ENCODE results near the gene HSPB6.

HSPB6 gene

DNA sequence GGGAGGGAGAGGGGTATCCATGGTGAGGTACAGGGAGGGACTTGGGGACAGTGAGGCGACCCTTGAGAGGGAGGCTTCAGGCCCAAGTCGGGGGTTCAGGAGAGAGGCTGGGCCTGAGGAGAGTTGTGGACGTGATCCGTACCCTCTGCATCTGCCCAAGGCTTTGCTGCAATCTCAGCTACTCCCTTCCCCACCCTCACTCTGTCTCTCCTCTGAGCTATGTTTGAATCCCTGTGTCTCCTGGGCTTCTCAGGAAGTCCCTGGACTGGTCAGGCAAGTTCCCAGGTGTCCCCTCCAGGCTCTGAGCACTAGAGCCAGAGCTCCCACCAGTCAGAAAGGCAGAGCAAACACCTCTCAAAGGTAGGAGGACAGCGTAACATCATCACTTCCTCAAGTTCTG, 6.7 kb downstream of the HSPB6 start:
- Mint-ChIP-seq H3K36me3 (ENCODE audit: low read depth) (peaks cover 51% of the 10 kb centered on the region), H3K9me3 (no peaks in the 10 kb centered on the region), H3K27me3 (peaks cover 1% of the 10 kb centered on the region), H3K4me1 (ENCODE audit: low read depth) (peaks cover 40% of the 10 kb centered on the region), H3K27ac (peak overlapping the region; percentile 38), H3K4me3 (peak overlapping the region; percentile 41)
- no peak for DNase-seq

DNA sequence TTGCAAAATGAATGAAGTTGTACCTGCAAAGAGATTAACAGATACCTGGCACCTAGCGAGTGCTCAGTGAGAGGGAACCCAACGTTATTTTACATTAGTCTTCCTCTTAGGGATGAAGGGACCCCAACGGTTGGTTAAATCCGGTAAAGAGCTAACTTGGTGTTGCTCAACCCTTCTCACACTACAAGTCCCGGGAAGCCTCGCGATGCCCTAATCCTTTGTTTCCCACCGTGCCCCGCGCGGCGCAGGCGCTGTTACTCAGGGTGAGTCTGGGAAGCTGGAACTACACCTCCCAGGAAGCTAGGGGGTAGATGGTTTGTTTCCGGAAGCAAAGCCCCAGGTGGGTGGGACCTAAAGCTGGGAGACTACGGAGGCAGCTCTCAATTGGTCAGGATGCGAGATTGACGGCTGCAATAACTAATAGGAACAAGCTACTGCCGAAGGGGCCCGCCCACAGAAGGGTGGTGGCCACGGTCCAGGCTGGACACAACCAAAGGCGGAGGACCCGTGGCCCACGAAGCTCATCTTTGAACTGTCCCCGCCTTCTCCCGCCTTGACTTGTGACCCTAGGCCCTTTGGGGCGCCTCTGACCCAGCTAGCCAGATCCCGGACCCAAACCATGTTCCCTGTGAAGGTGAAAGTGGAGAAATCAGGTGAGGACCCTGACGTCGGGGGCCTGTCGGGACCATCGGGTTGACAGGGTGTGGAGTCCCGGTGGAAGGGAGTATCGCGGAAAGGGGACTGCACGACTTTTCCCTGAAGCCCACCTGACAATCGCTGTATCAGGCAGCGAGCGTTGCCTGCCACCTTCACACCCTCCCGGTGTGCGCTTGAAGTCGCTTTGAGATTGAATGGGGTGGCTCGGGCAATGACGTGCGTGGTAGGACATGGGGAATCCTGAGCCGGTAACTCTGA, 8.5 kb downstream of the HSPB6 start, which contains the start of gene LIN37:
LIN37 (plus strand) TSS at position 471 of the 915 bp plus-strand sequence; CDS start at position 620, 149 bp downstream.
- DNase-seq = peak; percentile 96
- Mint-ChIP-seq H3K36me3 (ENCODE audit: low read depth) (peaks cover 49% of the 10 kb centered on the region), H3K27ac (peak within 1 kb of the TSS; percentile 98), H3K27me3 (no peaks in the 10 kb centered on the region), H3K4me1 (ENCODE audit: low read depth) (peaks cover 49% of the 10 kb centered on the region), H3K4me3 (peak within 1 kb of the TSS; percentile 97), H3K9me3 (no peaks in the 10 kb centered on the region)

DNA sequence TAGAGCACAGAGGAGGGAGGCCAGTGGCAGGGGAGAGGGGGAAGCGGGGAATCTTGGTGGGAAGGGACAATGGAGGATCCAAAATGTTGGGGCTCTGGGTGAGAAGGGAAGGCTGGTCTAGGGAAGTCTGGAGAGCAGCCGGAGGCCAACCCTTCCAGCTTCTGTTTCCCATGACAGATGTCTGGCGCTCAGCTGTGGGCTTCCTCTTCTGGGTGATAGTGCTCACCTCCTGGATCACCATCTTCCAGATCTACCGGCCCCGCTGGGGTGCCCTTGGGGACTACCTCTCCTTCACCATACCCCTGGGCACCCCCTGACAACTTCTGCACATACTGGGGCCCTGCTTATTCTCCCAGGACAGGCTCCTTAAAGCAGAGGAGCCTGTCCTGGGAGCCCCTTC, 10.3 kb downstream of the HSPB6 start:
- H3K36me3 Mint-ChIP-seq (ENCODE audit: low read depth) = peaks cover 51% of the 10 kb centered on the region
- no peak for DNase-seq
- no peaks in the 10 kb centered on the region for H3K9me3 Mint-ChIP-seq
- no peaks in the 10 kb centered on the region for H3K27me3 Mint-ChIP-seq
- H3K4me1 Mint-ChIP-seq (ENCODE audit: low read depth) = peaks cover 64% of the 10 kb centered on the region
- peak overlapping the region; percentile 99 for H3K4me3 Mint-ChIP-seq
- peak overlapping the region; percentile 100 for H3K27ac Mint-ChIP-seq

DNA sequence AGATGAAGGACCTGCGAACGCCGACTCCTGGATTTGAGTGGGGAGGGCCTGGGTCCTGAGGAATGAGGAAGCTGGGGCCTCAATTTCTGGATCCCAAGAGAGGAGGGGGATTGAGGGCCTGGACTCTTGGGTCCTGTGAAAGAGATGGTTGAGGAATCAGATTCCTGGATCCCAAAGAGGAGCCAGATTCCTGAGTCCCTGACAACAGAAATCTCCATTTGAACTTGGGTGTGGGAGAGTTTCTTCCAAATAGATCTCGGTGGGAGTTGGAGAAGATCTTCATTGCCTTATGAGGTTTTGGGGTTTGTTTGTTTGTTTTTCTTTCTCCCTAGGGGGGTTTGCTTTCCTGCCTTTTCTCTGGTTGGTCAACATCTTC, 10.8 kb downstream of the HSPB6 start:
- Mint-ChIP-seq H3K27me3 (no peaks in the 10 kb centered on the region), H3K9me3 (no peaks in the 10 kb centered on the region), H3K4me3 (peak overlapping the region; percentile 99), H3K4me1 (ENCODE audit: low read depth) (peaks cover 65% of the 10 kb centered on the region), H3K36me3 (ENCODE audit: low read depth) (peaks cover 52% of the 10 kb centered on the region), H3K27ac (peak overlapping the region; percentile 100)
- DNase-seq = no peak

DNA sequence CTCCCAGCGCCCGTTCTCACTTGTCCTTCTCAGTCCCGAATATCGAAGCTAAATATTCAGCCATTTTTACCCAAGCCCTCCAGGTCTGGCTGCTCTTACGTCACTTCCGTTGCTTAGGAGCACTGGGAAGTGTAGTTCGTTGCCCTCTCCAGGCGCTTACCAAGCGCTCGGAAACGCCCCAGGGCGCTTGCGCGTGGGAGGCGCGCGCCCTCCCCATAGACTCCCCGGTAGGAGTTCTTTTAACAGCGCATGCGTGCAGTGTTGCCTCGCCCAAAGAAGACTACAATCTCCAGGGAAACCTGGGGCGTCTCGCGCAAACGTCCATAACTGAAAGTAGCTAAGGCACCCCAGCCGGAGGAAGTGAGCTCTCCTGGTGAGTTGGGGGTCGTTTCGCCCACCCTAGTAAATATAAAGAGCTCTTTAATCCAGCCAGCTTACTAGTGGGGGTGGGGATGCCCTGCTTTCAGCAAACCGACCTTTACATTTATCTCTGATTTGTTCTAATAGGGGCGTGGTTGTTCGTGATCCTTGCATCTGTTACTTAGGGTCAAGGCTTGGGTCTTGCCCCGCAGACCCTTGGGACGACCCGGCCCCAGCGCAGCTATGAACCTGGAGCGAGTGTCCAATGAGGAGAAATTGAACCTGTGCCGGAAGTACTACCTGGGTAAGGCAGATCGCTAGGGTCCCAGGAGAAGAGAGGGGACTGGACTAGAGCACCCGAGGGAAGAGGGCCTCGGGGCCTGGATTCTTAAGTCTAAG, 11.3 kb downstream of the HSPB6 start, which contains the start of the genes PSENEN and U2AF1L4:
PSENEN (plus strand) TSS at position 324 of the 759 bp plus-strand sequence; CDS start at position 604, 280 bp downstream.
U2AF1L4 (minus strand) TSS at position 91 of the 759 bp plus-strand sequence; CDS start at position 64, 27 bp downstream.
- peak within 1 kb of the TSS; percentile 99 for H3K4me3 Mint-ChIP-seq
- peaks cover 70% of the 10 kb centered on the region for H3K4me1 Mint-ChIP-seq (ENCODE audit: low read depth)
- peaks cover 56% of the 10 kb centered on the region for H3K36me3 Mint-ChIP-seq (ENCODE audit: low read depth)
- H3K27me3 Mint-ChIP-seq = no peaks in the 10 kb centered on the region
- peak within 1 kb of the TSS; percentile 100 for H3K27ac Mint-ChIP-seq
- peak; percentile 93 for DNase-seq
- H3K9me3 Mint-ChIP-seq = no peaks in the 10 kb centered on the region

DNA sequence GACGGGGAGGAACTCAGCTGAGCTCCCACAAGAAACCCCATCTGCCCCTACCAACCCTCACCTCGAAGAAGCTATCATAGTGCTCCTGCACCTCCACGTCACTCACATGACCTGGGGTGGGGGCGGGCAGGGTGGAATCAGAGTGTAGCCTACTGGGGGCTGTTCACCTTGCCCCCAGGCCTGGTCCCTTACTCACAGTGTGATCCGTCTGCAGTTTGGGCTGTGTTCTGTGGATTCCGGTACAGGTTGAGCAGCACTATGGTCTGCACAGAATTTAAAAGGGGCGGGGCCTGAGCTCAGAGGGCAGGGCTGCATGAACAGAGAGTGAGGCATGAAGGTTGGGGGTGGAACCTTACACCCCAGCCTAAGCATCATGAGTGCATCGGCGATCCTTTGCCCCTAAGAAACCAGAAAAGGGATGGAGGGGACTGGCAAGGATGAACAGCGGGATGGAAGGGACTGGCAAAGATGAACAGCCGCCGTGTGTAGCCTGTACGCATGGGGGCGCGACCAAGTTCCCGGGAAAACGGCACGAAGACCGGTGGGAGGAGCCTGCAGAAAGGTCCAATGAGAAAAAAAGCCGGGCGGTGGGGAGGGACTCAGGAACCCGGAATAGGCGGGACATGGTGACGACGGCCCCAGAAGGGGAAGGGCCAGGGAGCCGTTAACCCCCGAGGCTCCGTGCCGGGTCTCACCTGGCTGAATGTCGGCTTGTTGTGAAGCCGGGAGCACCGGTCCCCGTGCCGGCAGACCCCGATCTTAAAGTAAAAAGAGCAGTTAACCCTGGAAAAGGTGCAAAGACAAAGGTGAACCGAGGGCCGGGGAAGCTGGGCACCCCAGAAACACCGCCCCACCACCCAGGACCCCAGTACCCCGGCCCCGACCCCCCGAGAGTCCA, 12.2 kb downstream of the HSPB6 start:
- H3K27ac Mint-ChIP-seq = peak overlapping the region; percentile 100
- no peaks in the 10 kb centered on the region for H3K9me3 Mint-ChIP-seq
- peak; percentile 93 for DNase-seq
- peaks cover 62% of the 10 kb centered on the region for H3K36me3 Mint-ChIP-seq (ENCODE audit: low read depth)
- H3K4me3 Mint-ChIP-seq = peak overlapping the region; percentile 99
- peaks cover 66% of the 10 kb centered on the region for H3K4me1 Mint-ChIP-seq (ENCODE audit: low read depth)
- no peaks in the 10 kb centered on the region for H3K27me3 Mint-ChIP-seq

DNA sequence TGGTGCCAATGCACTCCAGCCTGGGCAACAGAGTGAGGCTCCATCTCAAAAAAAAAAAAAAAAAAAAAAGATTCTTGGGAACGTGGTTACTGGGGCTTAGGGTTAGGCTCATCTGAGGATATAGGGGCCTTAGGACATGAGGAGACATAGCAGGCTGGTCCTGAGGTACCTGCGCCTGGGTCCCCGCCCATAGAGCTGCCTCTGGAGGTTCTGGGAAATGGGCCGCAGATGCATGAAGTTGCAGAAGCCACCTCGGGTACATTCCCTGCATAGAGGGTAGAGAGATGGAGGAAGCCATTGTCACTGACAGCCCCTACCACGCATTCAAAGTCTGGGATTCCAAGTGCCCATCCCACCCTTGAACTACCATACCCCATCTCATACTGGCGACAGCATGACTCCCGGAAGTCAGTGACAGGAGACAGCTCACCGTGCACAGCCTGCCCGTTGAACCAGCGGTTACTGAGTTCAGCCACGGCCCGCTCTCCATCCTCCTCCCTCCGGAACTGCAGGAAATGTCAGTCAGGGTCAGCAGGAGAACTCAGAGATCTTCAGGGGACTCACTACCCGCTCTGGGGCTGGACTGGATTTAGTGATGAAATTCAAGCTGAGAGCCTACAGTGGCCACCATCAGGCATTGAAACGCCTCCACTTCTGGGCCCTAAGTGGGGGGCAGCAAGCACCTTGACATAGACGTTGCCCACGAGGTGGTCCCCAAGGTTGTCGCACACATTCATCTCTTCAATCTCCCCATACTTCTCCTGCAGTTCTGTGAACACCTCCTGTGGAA, 13.0 kb downstream of the HSPB6 start:
- peaks cover 70% of the 10 kb centered on the region for H3K4me1 Mint-ChIP-seq (ENCODE audit: low read depth)
- H3K27ac Mint-ChIP-seq = peak overlapping the region; percentile 100
- no peak for DNase-seq
- H3K36me3 Mint-ChIP-seq (ENCODE audit: low read depth) = peaks cover 71% of the 10 kb centered on the region
- H3K4me3 Mint-ChIP-seq = peak overlapping the region; percentile 99
- no peaks in the 10 kb centered on the region for H3K9me3 Mint-ChIP-seq
- no peaks in the 10 kb centered on the region for H3K27me3 Mint-ChIP-seq

DNA sequence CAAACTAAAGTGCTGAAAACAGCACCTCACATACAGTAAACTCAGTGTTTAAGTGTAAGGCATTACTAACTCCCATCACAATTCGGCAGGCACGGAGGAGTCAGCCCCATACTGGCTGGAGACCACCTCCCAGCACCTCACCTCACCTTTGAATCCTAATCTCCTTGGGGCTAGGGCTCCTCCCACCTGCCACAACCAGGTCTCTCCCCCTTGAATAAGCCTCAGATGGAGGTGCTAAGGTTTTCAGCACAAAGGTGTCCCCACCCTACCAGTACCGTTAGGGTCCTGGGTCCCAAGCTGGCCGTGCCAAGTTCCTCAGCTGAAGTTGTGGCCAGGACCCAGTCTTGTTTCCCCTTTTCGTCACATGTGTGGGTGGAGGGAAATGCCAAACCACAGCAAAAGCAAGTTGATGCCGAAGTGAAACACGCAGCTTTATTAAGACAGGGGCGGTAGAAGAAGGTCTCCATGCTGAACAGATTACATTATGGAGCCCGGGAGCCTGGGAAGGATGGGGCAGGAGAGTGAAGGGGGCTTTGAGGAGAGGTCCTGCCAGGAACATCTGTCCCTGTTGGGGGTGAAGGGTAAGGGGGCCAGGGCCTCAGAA, 14.6 kb downstream of the HSPB6 start, which contains the start of gene IGFLR1:
IGFLR1 (minus strand) TSS at position 332 of the 604 bp plus-strand sequence. CDS start 1,272 bp downstream, outside the sequence.
- peak; percentile 82 for DNase-seq
- Mint-ChIP-seq H3K27me3 (no peaks in the 10 kb centered on the region), H3K36me3 (ENCODE audit: low read depth) (peaks cover 77% of the 10 kb centered on the region), H3K27ac (peak within 1 kb of the TSS; percentile 98), H3K9me3 (no peaks in the 10 kb centered on the region), H3K4me3 (peak within 1 kb of the TSS; percentile 99), H3K4me1 (ENCODE audit: low read depth) (peaks cover 61% of the 10 kb centered on the region)

DNA sequence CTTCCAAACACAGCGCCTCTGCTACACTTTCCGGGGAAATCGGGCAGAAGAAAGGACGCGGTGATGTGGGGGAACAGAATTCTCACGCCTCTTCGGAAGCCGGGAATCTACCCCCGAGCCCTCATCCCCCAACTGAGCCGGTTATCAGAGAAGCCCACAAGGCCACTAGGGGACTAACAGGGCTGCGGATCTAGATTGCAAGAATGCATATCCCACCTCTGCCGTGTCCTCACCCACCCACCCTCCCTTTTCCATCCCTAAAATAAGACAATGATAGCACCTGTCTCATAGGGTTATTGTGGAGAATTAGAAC, 15.7 kb downstream of the HSPB6 start:
- peaks cover 60% of the 10 kb centered on the region for H3K4me1 Mint-ChIP-seq (ENCODE audit: low read depth)
- no peak for DNase-seq
- peak overlapping the region; percentile 99 for H3K4me3 Mint-ChIP-seq
- peak overlapping the region; percentile 98 for H3K27ac Mint-ChIP-seq
- no peaks in the 10 kb centered on the region for H3K9me3 Mint-ChIP-seq
- no peaks in the 10 kb centered on the region for H3K27me3 Mint-ChIP-seq
- H3K36me3 Mint-ChIP-seq (ENCODE audit: low read depth) = peaks cover 84% of the 10 kb centered on the region

DNA sequence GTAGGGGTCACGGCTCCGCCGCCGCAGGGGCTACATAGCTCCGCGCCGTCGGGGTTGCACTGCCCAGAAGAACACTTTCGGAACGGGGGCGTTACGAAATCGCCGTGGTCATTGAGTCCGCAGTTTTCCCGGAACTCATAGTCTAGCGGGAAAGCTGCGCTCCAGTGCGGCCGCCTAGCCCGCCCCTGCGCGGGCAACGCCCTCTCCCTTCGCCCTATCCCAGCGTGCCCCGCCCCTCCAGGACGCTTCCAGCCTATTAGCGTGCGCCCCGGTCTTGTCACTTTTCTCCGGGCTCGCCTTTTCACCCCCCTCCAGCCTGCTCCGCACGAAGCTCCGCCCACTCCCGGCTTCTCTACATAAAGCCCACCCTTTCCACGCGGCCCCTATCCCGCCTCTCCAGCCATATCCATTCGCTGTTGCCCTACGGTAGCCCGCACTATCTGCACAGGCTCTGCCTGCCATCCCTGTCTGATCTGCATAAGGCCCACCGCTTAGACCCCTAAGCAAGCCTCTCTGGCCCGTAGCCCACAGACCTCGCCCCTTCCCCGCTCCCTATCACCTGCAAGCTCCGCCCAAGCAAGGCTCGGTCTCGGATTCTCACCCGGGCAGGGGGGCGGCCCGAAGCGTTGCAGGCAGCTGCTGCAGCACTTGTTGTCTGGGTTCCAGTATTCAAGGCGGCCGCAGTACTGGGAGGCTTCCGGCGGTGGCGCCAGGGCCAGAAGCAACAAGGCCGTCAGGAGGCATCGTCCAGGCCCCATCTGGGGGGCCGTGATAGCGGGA, 16.2 kb downstream of the HSPB6 start:
- Mint-ChIP-seq H3K4me1 (ENCODE audit: low read depth) (peaks cover 54% of the 10 kb centered on the region), H3K27ac (peak overlapping the region; percentile 96), H3K4me3 (peak overlapping the region; percentile 99), H3K36me3 (ENCODE audit: low read depth) (peaks cover 85% of the 10 kb centered on the region), H3K27me3 (no peaks in the 10 kb centered on the region), H3K9me3 (no peaks in the 10 kb centered on the region)
- peak; percentile 95 for DNase-seq

DNA sequence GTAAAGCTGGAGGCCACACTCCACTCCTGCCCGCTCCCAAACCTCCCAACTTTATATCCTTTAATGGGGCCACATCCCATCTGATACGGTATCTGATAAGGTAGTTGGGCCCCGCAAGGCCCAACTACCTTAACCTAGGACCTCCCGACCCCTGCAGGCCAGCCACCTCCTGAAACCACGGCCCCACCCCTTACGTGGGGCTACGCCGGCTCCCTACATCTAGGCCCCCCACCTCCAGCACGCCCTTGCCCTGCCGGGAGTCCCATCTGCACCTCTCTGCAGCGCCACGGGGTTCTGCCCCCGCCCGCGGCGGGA, 16.8 kb downstream of the HSPB6 start:
- no peaks in the 10 kb centered on the region for H3K9me3 Mint-ChIP-seq
- peak overlapping the region; percentile 99 for H3K4me3 Mint-ChIP-seq
- DNase-seq = no peak
- H3K27ac Mint-ChIP-seq = peak overlapping the region; percentile 96
- peaks cover 54% of the 10 kb centered on the region for H3K4me1 Mint-ChIP-seq (ENCODE audit: low read depth)
- no peaks in the 10 kb centered on the region for H3K27me3 Mint-ChIP-seq
- H3K36me3 Mint-ChIP-seq (ENCODE audit: low read depth) = peaks cover 86% of the 10 kb centered on the region

DNA sequence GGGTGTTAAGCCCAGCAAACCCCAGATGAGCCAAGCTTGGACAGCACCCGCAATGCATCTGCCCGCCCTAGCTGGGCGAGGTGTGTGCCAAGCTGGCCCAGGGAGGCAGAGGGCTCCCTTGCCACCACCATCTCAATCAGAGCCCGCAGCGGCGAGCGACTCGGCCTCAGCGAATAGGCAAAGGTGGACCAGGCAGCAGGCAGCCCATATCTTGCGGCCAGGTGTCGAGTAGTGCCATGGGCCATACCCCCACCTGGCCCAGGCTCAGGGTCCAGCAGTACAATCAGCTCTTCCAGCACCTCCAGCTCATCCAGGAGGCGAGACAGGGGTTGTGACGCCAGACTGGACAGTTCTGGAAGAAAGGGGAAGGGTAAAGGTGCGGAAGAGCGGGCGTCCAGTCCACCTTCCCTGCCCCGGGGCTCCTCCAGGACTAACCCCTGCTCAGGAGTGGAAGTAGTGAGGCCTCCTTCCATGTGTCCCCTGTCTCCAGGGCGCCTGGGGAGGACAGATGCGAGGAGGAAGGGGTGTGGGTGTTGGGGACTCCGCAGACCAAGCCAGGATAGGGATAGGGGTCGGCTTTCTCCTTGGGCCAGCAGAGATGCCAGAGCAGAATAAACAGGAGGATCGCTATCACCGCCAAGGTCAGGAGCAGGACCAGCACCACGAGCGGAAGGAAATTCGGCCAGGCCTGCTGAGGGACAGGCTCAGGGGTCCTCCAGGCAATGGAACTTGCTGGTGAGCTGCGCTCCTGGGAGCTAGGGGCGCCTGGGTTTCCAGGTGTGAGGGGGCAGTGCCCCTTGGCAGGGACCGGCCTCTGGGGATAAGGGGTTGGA, 17.3 kb downstream of the HSPB6 start:
- Mint-ChIP-seq H3K27ac (peak overlapping the region; percentile 96), H3K36me3 (ENCODE audit: low read depth) (peaks cover 88% of the 10 kb centered on the region), H3K9me3 (no peaks in the 10 kb centered on the region), H3K4me1 (ENCODE audit: low read depth) (peaks cover 54% of the 10 kb centered on the region), H3K27me3 (no peaks in the 10 kb centered on the region), H3K4me3 (peak overlapping the region; percentile 99)
- DNase-seq = no peak
